Measurements from ENCODE around the gene SMAD6. TPM values are rescaled to one million over a fixed set of nuclear protein-coding genes. Genes with fewer than 3 reads are reported as not detected.

SMAD6 gene
- total and polyA plus RNA-seq, 7 donors, result 0.52 to 5.5 (median 3.0) TPM

- DNase-seq, result no peak
- Histone ChIP-seq H3K4me3 (no peak overlapping the region), H3K36me3 (ENCODE audit: insufficient read depth in 1 of 2, low read depth in 1 of 2) (no peaks in the 10 kb centered on the region), H3K4me1 (no peaks in the 10 kb centered on the region), H3K9me3 (no peaks in the 10 kb centered on the region), H3K27me3 (ENCODE audit: insufficient read depth in 3 of 3, low read length in 2 of 3) (no peaks in the 10 kb centered on the region), H3K27ac (no peak overlapping the region)
- intact Hi-C loops (cut with DNase I), result no loop called here
- ATAC-seq, result no peak
- WGBS, 3 donors, result 63 to 72% (median 67%) methylated on average over 3 of the region's 3 CpGs
- TF ChIP-seq CTCF (IDR thresholded peaks at IDR 0.05), result no peak
Observed at GRCh38 chr15:66815318-66815717, 113.3 kb downstream of the SMAD6 start.

GRCh38 chr15:66816201-66816600, 114.2 kb downstream of the SMAD6 start:
- intact Hi-C loops (cut with DNase I), result no loop called here
- Histone ChIP-seq H3K4me3 (no peak overlapping the region), H3K36me3 (ENCODE audit: insufficient read depth in 1 of 2, low read depth in 1 of 2) (no peaks in the 10 kb centered on the region), H3K27me3 (ENCODE audit: insufficient read depth in 3 of 3, low read length in 2 of 3) (no peaks in the 10 kb centered on the region), H3K4me1 (no peaks in the 10 kb centered on the region), H3K27ac (no peak overlapping the region), H3K9me3 (no peaks in the 10 kb centered on the region)
- ATAC-seq (no peak), DNase-seq (no peak)
- no peak for TF ChIP-seq CTCF (IDR thresholded peaks at IDR 0.05)
- 92 to 94% (median 94%) methylated on average over 3 of the region's 3 CpGs for WGBS, 3 donors

GRCh38 chr15:66819084-66819483, 117.0 kb downstream of the SMAD6 start:
- H3K4me3 ChIP-seq, result no peak overlapping the region
- no peak overlapping the region for H3K27ac ChIP-seq
- intact Hi-C loops (cut with DNase I), result no loop called here
- H3K4me1 ChIP-seq, result no peaks in the 10 kb centered on the region
- H3K27me3 ChIP-seq (ENCODE audit: insufficient read depth in 3 of 3, low read length in 2 of 3), result no peaks in the 10 kb centered on the region
- DNase-seq, result no peak
- H3K9me3 ChIP-seq, result no peaks in the 10 kb centered on the region
- WGBS, 3 donors, result 39 to 43% (median 41%) methylated on average over 2 of the region's 2 CpGs
- no peak for TF ChIP-seq CTCF (IDR thresholded peaks at IDR 0.05)
- no peaks in the 10 kb centered on the region for H3K36me3 ChIP-seq (ENCODE audit: insufficient read depth in 1 of 2, low read depth in 1 of 2)
- no peak for ATAC-seq

- no peak for ATAC-seq
- TF ChIP-seq CTCF (IDR thresholded peaks at IDR 0.05), result no peak
- WGBS, 3 donors, result 80 to 86% (median 84%) methylated on average over 5 of the region's 5 CpGs
- Histone ChIP-seq H3K27me3 (ENCODE audit: insufficient read depth in 3 of 3, low read length in 2 of 3) (no peaks in the 10 kb centered on the region), H3K27ac (no peak overlapping the region), H3K9me3 (no peaks in the 10 kb centered on the region), H3K4me1 (no peaks in the 10 kb centered on the region), H3K36me3 (ENCODE audit: insufficient read depth in 1 of 2, low read depth in 1 of 2) (no peaks in the 10 kb centered on the region), H3K4me3 (no peak overlapping the region)
- intact Hi-C loops (cut with DNase I), result no loop called here
- DNase-seq, result no peak
Observed at GRCh38 chr15:66820481-66821176, 118.6 kb downstream of the SMAD6 start.

- Histone ChIP-seq H3K27me3 (ENCODE audit: insufficient read depth in 3 of 3, low read length in 2 of 3) (no peaks in the 10 kb centered on the region), H3K27ac (no peak overlapping the region), H3K4me1 (no peaks in the 10 kb centered on the region), H3K36me3 (ENCODE audit: insufficient read depth in 1 of 2, low read depth in 1 of 2) (no peaks in the 10 kb centered on the region), H3K4me3 (no peak overlapping the region), H3K9me3 (no peaks in the 10 kb centered on the region)
- 84 to 85% (median 85%) methylated on average over 4 of the region's 4 CpGs for WGBS, 3 donors
- DNase-seq, result no peak
- no peak for TF ChIP-seq CTCF (IDR thresholded peaks at IDR 0.05)
- intact Hi-C loops (cut with DNase I), result no loop called here
- no peak for ATAC-seq
Observed at GRCh38 chr15:66821307-66821706, 119.3 kb downstream of the SMAD6 start.

All from psoas muscle (tissue), 8 donors.